GM13976 (cell line): Measurements from ENCODE around the gene DYRK4.

ENCODE experiments used
- DNase-seq: peaks from one replicate; pipeline ENCODE4 v3.0.0; 2012; ENCODE audit warnings: low spot score
- in situ Hi-C: fragments of 300-500 bp; cut with MboI; formaldehyde crosslinking; loops from one replicate; pipeline ENCODE4 v1.12.0; 2022; ENCODE audit warnings: low sequenced_read_pairs, mixed read lengths, inconsistent platforms; ENCODE audit not compliant: unreplicated experiment
- TF ChIP-seq, protein P1 (sequence below): IDR thresholded peaks from 2 replicates; pipeline ENCODE4 v1.5.1; 2012; ENCODE audit warnings: borderline replicate concordance, mild to moderate bottlenecking; ENCODE audit not compliant: insufficient read depth; ENCODE audit errors: extremely low read depth, missing control alignments, control extremely low read depth

Gene DYRK4

DNA sequence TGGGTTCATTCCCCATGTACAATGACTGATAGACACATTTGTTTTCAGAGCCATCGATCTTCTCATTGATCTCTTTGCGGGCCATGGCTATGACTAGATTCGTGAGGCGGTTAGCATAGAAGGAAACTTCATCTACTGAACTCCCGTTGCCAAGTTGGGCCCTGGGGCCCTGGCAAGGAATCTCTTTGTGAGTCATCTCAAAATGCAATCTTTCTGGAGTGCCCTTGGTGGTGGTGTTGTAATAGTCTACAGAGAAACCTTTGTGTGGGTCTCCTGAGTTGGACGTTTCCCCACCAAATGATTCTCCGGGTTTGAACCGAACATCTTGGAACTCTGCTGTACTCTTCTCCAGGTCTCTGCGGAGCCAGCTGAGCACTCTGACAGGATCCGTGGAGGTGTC, 66.4 kb downstream of the DYRK4 start:
- TF ChIP-seq, protein P1, sequence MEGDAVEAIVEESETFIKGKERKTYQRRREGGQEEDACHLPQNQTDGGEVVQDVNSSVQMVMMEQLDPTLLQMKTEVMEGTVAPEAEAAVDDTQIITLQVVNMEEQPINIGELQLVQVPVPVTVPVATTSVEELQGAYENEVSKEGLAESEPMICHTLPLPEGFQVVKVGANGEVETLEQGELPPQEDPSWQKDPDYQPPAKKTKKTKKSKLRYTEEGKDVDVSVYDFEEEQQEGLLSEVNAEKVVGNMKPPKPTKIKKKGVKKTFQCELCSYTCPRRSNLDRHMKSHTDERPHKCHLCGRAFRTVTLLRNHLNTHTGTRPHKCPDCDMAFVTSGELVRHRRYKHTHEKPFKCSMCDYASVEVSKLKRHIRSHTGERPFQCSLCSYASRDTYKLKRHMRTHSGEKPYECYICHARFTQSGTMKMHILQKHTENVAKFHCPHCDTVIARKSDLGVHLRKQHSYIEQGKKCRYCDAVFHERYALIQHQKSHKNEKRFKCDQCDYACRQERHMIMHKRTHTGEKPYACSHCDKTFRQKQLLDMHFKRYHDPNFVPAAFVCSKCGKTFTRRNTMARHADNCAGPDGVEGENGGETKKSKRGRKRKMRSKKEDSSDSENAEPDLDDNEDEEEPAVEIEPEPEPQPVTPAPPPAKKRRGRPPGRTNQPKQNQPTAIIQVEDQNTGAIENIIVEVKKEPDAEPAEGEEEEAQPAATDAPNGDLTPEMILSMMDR = no peak
- DNase-seq = no peak
- in situ Hi-C loops = no loop called here

DNA sequence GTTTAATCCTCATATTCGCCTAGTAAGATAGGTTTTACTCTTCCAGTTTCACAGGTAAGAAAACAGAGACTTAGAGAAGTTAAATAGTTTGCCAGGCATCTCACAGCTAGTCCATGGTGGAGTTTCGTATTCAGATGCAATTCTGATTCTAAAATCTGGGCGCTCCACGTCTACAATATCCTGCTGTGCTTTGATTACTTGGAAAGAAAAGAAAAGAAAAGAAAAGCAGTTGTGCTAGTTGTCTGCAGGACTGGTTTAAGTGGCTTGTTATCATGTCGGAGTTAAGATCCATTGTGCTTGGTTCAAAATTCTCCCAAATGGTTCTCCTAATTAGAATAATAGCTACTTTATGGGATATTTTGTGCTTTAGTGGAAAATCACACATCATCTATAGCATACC, 68.3 kb downstream of the DYRK4 start:
- in situ Hi-C loops = no loop called here
- TF ChIP-seq, protein P1 = no peak
- DNase-seq = no peak

DNA sequence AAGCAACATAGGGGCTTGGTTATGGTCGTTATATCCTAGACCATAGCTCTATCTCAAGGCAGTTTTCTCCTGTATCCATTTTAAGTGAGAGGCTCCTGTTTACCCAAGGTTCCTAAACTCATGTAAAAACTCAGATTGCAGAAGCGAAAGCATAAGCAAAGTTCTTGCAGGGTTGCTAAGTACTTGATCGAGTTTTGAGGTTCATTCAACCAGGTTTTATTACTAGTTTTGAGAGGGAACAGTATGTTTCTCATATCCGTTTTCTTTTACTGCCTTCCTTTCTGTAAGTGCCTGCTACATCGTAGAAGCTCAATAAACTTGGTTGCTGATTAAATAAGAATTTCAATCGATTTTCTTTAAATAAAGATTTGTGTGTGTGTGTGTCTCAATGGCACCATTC, 81.7 kb downstream of the DYRK4 start:
- in situ Hi-C loops = no loop called here
- TF ChIP-seq, protein P1 = no peak
- peak; percentile 43 for DNase-seq

DNA sequence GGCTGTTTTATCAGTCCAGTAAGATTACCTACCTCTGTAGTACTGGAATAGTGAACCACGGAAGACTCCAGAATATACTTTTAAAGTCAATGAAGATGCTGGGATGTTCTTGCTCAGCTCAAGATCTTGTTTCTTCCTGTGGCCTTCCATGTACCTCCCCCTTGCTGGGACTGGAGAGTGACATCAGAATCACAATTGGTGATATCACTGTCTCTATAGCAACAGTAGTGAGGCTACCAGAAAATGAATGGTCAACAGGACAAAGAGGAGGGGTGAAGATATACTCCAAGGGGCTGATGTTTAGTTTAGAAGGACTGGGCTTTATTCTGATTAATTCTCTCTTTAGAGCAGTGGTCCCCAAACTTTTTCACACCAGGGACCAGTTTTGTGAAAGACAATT, 83.0 kb downstream of the DYRK4 start:
- in situ Hi-C loops = no loop called here
- DNase-seq = no peak
- TF ChIP-seq, protein P1 = no peak

DNA sequence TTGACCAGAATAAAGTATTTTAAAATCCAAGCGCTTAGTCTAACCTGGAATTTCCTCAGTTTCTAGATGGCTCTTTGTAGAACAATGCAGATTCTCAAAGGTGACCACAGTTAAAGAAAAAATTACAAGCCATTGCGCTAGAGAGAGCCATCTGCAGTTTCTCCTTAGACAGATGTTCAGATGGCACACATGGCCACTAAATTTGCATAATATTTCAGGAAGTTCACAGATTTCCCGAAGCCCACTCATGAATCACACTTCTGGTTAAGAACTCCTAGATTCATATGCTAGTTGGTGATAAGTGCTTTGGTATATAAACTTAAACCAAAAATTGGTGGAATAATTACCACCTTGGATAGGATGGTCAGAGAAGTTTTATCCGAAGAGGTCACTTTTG, 86.1 kb downstream of the DYRK4 start:
- in situ Hi-C loops = no loop called here
- DNase-seq = no peak
- TF ChIP-seq, protein P1 = no peak

DNA sequence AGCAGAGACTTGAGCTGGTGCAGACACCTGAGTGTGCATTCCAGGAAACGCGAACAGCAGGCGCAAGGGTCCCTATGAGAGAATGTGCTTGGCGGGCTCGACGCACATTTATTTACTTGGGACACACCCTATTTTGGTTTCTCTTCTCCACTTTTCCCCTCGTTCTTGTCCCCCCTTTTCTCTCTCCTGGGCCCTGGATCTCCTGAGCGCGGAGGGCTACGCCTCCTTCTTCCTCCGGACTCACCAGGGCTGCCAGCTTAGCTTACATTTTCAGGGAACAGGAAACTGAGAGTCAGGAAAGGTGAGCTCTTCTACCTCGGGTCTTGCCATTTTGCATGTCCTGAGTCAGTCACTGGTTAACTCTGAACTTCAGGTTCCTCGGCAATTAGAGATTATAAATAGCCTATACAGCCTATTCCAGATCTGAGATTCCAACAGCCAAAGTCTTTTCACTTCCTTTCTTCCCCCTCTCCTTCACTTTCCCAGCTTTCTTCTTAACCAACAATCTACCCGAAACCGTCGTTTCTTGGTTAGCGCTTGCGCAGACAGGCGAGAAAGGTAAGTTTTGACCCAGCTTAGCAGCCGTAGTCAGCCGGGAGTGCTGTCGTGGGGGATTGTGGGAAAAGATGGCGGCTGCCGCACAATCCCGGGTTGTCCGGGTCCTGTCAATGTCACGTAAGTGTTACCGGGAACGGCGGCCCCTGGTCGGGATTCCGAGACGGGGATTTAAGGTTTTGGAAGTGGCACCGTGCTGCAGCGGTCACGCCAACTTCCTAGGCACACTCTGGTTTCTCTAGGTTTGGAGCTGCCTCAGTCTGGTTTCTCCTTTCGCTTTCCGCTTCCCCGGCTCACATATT, 86.7 kb downstream of the DYRK4 start, which contains the start of the genes AKAP3 and NDUFA9:
AKAP3 (minus strand) TSS at position 551 of the 857 bp plus-strand sequence. CDS start 10,855 bp downstream, outside the sequence.
NDUFA9 (plus strand) TSS at position 614 of the 857 bp plus-strand sequence; CDS start at position 627, 13 bp downstream.
- TF ChIP-seq, protein P1 = no peak
- peak; percentile 70 for DNase-seq
- in situ Hi-C loops = no loop called here
